ENCODE measurements around the gene KNOP1.

Gene KNOP1

DNA sequence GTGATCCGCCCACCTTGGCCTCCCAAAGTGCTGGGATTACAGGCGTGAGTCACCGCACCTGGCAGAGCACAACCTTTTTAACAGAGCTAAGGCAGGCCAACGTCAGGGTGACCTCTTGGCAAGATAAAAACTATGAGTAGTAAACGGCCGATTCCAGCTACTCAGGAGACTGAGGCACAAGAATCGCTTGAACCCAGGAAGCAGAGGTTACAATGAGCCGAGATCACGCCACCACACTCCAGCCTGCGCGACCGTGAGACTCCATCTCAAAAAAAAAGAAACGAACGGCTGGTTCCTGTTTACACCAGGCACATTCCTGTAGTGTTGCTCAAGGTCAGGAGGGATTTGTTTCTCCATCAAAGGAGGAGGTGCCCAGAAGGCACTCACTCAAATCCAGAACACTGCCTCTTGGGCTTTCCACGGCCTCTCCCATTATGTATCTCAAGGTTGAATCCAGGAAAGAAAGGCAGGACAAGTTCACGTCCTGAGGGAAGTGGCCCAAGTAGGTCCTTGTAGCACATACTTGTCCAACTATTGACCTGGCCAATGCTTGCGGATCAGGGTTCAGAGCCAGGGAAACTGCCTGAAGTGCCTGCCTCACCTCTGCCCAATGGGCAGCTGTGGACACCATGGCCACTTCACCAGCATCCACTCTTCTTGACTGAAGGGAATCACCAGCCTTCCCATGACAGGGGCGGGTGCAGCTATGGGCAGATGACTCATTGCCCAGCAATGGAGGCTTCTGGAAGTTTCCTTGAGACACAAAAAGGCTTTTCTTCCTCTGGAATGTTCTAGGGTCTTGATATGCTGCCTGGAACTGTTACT, 13.5 kb downstream of the KNOP1 start:
- DNase-seq (ENCODE audit: extremely low spot score), result no peak
- ChIA-PET CTCF (interaction anchor here (1.2 kb wide), 1 partner anchor 10 kb away, joined by 5 read pairs; no protein-coding TSS in a partner anchor), POLR2A (interaction anchor here (1.4 kb wide), 1 partner anchor 14 kb away, joined by 3 read pairs; the partner anchor contains the start of genes IQCK and KNOP1)
- no peak for TF ChIP-seq LEF1 (IDR thresholded peaks at IDR 0.05; ENCODE audit: borderline replicate concordance)
- TF ChIP-seq CTBP1 (IDR thresholded peaks at IDR 0.05; ENCODE audit: borderline replicate concordance), result no peak
- no peak for TF ChIP-seq L3MBTL2 (conservative IDR thresholded peaks at IDR 0.05)
- no peak for TF ChIP-seq FOXK2 (IDR thresholded peaks at IDR 0.05)
- TF ChIP-seq NFRKB (IDR thresholded peaks at IDR 0.05), result no peak
- no peak for TF ChIP-seq ARNT (IDR thresholded peaks at IDR 0.05)
- TF ChIP-seq ZNF384 (IDR thresholded peaks at IDR 0.05), result no peak
- TF ChIP-seq SUZ12 (IDR thresholded peaks at IDR 0.05), result no peak
- TF ChIP-seq PKNOX1 (IDR thresholded peaks at IDR 0.05), result no peak
- TF ChIP-seq SP1 (IDR thresholded peaks at IDR 0.05), result no peak
- TF ChIP-seq HDGF (IDR thresholded peaks at IDR 0.05; ENCODE audit: borderline replicate concordance), result no peak
- TF ChIP-seq BHLHE40 (IDR thresholded peaks at IDR 0.05; ENCODE audit: borderline replicate concordance), result no peak

- TF ChIP-seq FOXK2 (IDR thresholded peaks at IDR 0.05) (no peak), FOXM1 (IDR thresholded peaks at IDR 0.05; ENCODE audit: borderline replicate concordance) (no peak), NFRKB (IDR thresholded peaks at IDR 0.05) (no peak)
- DNase-seq (ENCODE audit: extremely low spot score), result no peak
- ChIA-PET CTCF (interaction anchor here (1.2 kb wide), 1 partner anchor 8 kb away, joined by 5 read pairs; no protein-coding TSS in a partner anchor), POLR2A (interaction anchor here (0.6 to 1.4 kb wide), 2 partner anchors 15 to 105 kb away, joined by 3 to 4 read pairs; partner anchors contain the start of genes IQCK and KNOP1)
Observed at GRCh38 chr16:19703172-19703889, 14.7 kb downstream of the KNOP1 start.

DNA sequence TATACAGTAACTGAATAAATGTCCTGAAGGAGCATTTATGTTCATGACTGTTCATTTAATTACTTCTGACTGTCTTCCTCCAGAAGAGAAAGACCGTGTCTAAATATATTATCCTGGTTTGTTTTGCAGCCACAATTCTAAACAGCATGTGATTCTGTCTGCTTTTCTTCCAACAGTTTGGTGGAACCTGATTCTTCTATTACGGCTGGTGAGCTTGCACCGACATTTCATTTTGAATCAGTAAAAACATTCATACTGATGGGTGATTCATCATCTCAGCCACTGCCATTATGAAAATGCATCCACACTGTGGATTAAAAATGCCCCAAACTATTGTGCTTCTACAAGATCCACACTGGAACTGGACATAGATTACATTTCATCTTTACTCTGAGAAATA, 16.9 kb downstream of the KNOP1 start:
- CTCF ChIA-PET, result no interaction called here
- no peak for DNase-seq (ENCODE audit: extremely low spot score)
- POLR2A ChIA-PET, result no interaction called here
- TF ChIP-seq SUZ12 (IDR thresholded peaks at IDR 0.05) (no peak), HDGF (IDR thresholded peaks at IDR 0.05; ENCODE audit: borderline replicate concordance) (no peak), ELF4 (IDR thresholded peaks at IDR 0.05) (no peak), CTBP1 (IDR thresholded peaks at IDR 0.05; ENCODE audit: borderline replicate concordance) (no peak), FOXK2 (IDR thresholded peaks at IDR 0.05) (no peak), FOXM1 (IDR thresholded peaks at IDR 0.05; ENCODE audit: borderline replicate concordance) (no peak), TARDBP (IDR thresholded peaks at IDR 0.05) (no peak), ZNF384 (IDR thresholded peaks at IDR 0.05) (no peak), SP1 (IDR thresholded peaks at IDR 0.05) (no peak), BHLHE40 (IDR thresholded peaks at IDR 0.05; ENCODE audit: borderline replicate concordance) (no peak), NFRKB (IDR thresholded peaks at IDR 0.05) (no peak), ARNT (IDR thresholded peaks at IDR 0.05) (no peak), L3MBTL2 (conservative IDR thresholded peaks at IDR 0.05) (no peak), FOXA1 (IDR thresholded peaks at IDR 0.05) (no peak), PKNOX1 (IDR thresholded peaks at IDR 0.05) (no peak)

- CTCF ChIA-PET, result no interaction called here
- POLR2A ChIA-PET, result no interaction called here
- DNase-seq (ENCODE audit: extremely low spot score), result no peak
- TF ChIP-seq BHLHE40 (IDR thresholded peaks at IDR 0.05; ENCODE audit: borderline replicate concordance) (no peak), FOXA1 (IDR thresholded peaks at IDR 0.05) (no peak), NFRKB (IDR thresholded peaks at IDR 0.05) (no peak), HDGF (IDR thresholded peaks at IDR 0.05; ENCODE audit: borderline replicate concordance) (no peak), PKNOX1 (IDR thresholded peaks at IDR 0.05) (no peak), FOXM1 (IDR thresholded peaks at IDR 0.05; ENCODE audit: borderline replicate concordance) (no peak)
Observed at GRCh38 chr16:19700319-19700781, 17.7 kb downstream of the KNOP1 start.

DNA sequence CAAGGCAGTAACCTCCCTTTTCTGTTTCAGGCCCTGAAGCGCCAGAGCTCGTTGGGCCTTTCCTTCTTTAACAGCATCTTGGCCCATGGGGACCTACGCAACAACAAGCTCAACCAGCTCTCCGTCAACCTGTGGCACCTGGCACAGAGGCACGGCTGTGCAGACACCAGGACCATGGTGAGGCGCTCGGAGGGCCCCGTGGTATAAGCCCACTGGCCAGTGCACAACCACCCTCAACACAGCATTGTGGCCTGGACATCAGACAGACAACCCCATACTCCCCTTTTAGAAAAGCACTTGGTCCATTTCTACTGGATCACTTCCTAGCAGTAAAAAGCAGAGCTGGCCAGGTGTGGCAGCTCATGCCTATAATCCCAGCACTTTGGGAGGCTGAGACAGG, 18.6 kb downstream of the KNOP1 start:
- POLR2A ChIA-PET, result interaction anchor here (1.0 kb wide), 1 partner anchor 14 kb away, joined by 3 read pairs; no protein-coding TSS in a partner anchor
- TF ChIP-seq HDGF (IDR thresholded peaks at IDR 0.05; ENCODE audit: borderline replicate concordance) (no peak), PKNOX1 (IDR thresholded peaks at IDR 0.05) (no peak), NFRKB (IDR thresholded peaks at IDR 0.05) (no peak), BHLHE40 (IDR thresholded peaks at IDR 0.05; ENCODE audit: borderline replicate concordance) (no peak), ZNF384 (IDR thresholded peaks at IDR 0.05) (no peak), FOXK2 (IDR thresholded peaks at IDR 0.05) (no peak), FOXA1 (IDR thresholded peaks at IDR 0.05) (no peak), TARDBP (IDR thresholded peaks at IDR 0.05) (no peak), SUZ12 (IDR thresholded peaks at IDR 0.05) (no peak), FOXM1 (IDR thresholded peaks at IDR 0.05; ENCODE audit: borderline replicate concordance) (no peak), L3MBTL2 (conservative IDR thresholded peaks at IDR 0.05) (no peak), CTBP1 (IDR thresholded peaks at IDR 0.05; ENCODE audit: borderline replicate concordance) (no peak), SP1 (IDR thresholded peaks at IDR 0.05) (no peak), ELF4 (IDR thresholded peaks at IDR 0.05) (no peak), ARNT (IDR thresholded peaks at IDR 0.05) (no peak), LEF1 (IDR thresholded peaks at IDR 0.05; ENCODE audit: borderline replicate concordance) (no peak)
- no peak for DNase-seq (ENCODE audit: extremely low spot score)
- CTCF ChIA-PET, result no interaction called here
